Vagina (tissue), 2 donors: Measurements from ENCODE around the gene MBD6.

Experiments used
- CTCF ChIP-seq, 3 experiments: fragments of 450-650 bp in 2 of 3; fragments of 200-600 bp in 1 of 3; sonication (generic) in 1 of 3; IDR thresholded peaks; one replicate each; pipeline ENCODE4 v1.5.1; 2017 to 2019; ENCODE audit warnings: antibody characterized with exemption in 3 of 3, mild to moderate bottlenecking in 2 of 3, moderate library complexity in 2 of 3
- POLR2A ChIP-seq, 2 donors: fragments of 450-650 bp; IDR thresholded peaks; one replicate each; pipeline ENCODE4 v1.6.1; 2017; ENCODE audit warnings: antibody characterized with exemption in 2 of 2, mild to moderate bottlenecking in 2 of 2, moderate library complexity in 2 of 2
- POLR2AphosphoS5 ChIP-seq, 2 donors: sonication (generic); formaldehyde crosslinking; IDR thresholded peaks; one replicate each; pipeline ENCODE4 v1.9.0; 2017; ENCODE audit warnings: antibody characterized with exemption in 2 of 2, mild to moderate bottlenecking in 2 of 2, low read depth in 1 of 2; ENCODE audit not compliant: insufficient read depth in 1 of 2

GRCh38 chr12:57526477-57527126, 4.0 kb downstream of the MBD6 start:
- no peak for TF ChIP-seq POLR2AphosphoS5 (IDR thresholded peaks at IDR 0.05; ENCODE audit: insufficient read depth in 1 of 2, low read depth in 1 of 2)
- TF ChIP-seq CTCF (IDR thresholded peaks at IDR 0.05) = no peak
- no peak for TF ChIP-seq POLR2A (IDR thresholded peaks at IDR 0.05)
